GM21529 (cell line): ENCODE results near the gene RMI1.
A peak's percentile ranks its signal among the peaks of the same experiment; 100 is the strongest.
"Not testable (repeated sequence)": the region's sequence is repeated elsewhere in the genome, so short reads cannot be mapped to it uniquely, and the experiment has no call there.

Experiments
- ATAC-seq: cut with Tn5 transposase; IDR thresholded peaks from one replicate; pipeline ENCODE4 v1.9.1; 2021; ENCODE audit not compliant: unreplicated experiment

The RMI1 gene

DNA sequence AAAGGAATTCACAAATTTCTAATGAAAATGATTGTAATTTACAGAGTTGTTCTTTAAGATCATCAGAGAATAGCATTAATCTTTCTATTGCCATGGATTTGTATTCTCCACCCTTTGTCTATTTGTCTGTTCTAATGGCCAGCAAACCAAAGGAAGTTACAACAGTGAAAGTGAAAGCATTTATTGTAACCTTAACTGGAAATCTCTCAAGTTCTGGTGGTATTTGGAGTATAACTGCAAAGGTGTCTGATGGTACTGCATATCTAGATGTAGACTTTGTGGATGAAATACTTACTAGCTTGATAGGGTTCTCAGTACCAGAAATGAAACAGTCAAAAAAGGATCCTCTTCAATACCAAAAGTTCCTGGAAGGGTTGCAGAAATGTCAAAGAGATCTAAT lies 21.7 kb downstream of the RMI1 start:
- peak; percentile 75 for ATAC-seq

DNA sequence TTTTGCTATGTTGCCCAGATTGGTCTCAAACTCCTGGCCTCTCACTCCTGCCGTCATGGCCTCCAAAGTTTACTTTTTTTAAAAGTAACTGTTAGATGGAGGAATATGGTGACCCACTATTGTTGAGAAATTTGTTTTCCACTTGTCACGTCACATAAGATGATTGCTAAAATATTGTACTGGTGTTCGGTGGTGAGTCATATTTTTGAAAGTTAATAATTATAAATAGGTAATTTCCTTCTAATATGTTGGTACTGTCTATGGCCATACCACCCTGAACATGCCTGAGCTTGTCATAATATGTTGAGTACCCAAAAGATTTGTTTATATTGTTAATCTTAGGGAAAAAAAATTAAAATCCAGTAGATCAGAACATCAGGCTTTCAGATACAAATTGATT lies 22.6 kb downstream of the RMI1 start:
- ATAC-seq: no peak

DNA sequence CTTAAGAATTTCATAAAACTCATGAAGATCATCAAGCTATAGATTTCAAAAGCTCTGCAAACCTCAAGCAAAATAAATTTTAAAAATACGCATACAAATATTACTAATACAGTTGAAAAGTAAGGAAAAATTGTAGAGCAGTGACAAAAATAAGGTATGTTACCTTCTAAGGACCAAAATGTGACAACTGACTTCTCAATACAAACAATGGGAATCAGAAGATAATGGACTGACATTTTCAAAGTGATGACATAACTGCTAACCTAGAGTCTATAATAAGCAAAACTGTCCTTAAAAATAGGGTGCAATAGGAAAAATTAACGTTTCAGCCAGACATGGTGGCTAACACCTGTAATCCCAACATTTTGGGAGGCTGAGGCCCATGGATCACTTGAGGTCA lies 27.1 kb downstream of the RMI1 start:
- ATAC-seq: no peak

GRCh38 chr9:84024041-84024575 lies 43.5 kb downstream of the RMI1 start:
- ATAC-seq: no peak

- no peak for ATAC-seq
Measured at GRCh38 chr9:84027201-84027600, 46.6 kb downstream of the RMI1 start.

DNA sequence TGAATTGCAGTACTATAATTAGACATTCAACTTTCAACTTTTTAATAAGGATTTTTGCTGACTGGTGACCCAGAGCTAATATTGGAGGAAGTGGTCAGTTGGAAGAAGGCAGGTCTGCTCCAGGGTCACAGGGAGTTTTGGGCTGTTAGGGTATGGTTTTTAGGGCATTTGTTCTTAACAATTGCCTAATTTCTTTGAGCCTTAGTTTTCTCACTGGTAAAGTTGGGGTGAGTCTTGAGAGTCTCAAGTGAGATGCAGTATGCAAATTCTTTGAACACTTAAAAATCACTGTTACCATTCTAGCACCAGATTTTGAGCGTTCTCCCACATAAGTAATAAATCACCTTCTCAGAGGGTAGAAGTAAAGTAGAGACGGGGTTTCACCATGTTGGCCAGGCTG lies 50.9 kb downstream of the RMI1 start:
- ATAC-seq: no peak

GRCh38 chr9:84041857-84042256 lies 61.3 kb downstream of the RMI1 start:
- ATAC-seq: not testable (repeated sequence)

DNA sequence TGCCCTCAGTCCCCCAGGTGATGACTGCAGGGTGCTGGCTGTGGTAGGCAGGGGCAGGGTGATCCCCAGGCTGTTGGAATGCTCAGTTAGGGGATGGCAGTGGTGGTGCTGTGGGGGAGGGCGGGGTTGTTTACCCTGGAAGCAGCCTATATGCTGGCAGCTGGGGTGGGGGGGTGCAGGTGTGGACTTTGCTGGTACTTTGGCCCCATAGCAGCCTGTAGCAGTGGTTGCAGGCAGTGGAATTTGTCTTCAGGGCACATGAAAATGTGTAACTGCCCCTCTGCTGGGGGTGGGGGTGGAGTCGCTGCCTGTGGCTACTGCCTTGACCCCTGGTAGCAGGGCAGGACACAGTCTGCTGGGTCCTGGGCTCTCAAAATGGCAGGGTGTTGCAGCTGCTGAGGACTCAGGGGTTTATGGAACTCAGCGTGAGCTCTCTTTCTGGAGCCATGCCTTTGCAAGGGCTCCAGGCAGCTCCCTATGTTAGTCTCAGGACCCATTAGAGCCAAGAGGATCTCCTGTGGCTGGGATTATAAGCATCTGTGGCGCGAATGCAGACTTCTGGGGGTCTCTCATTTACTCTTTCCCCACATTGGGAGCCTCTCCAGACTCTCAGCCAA lies 65.0 kb downstream of the RMI1 start:
- ATAC-seq: no peak
